Activated CD4-positive, alpha-beta T cell treated with anti-CD3 and anti-CD28 coated beads, Interleukin-2, Interleukin-6, amounts not matched to agents 100 ng/mL and 50 ng/mL, durations not matched to agents 16 hours and 8 hours (primary cell): ENCODE results near the gene TCOF1.
A peak's percentile ranks its signal among the peaks of the same experiment; 100 is the strongest.

Source experiments
- DNase-seq: peaks from one replicate; pipeline ENCODE4 v3.0.0-alpha.2; 2020

The TCOF1 gene

DNA sequence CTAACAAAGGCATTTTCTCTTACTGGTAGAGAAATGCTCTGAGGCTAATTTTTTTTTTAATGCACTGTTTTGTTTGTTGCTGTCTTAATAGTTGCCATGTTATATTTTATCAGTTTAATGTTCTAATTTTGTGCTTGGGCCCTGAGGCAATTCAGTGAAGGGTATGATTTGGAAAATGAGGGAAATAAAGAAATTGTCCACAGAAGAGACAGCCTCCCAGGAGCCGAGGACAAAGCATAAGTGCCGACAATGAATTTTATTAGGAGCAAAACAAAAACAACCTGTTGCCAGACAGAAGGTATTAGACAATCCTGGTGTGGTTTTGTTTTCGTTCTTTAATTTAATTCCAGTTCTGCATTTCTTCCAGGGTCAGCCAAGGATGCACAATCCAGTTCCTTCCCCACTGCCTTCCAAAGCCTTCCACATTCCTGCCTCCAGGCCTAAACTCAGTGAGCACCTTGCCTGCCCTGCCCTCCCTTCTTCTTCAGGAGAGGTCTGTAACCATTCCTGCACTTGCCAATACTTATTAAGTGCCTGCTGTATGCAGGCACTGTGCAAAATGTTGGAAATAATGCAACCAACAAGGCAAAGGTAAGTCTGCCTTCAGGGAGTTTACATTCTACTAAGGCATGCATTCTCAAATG, 4.3 kb upstream of the TCOF1 start:
- no peak for DNase-seq

DNA sequence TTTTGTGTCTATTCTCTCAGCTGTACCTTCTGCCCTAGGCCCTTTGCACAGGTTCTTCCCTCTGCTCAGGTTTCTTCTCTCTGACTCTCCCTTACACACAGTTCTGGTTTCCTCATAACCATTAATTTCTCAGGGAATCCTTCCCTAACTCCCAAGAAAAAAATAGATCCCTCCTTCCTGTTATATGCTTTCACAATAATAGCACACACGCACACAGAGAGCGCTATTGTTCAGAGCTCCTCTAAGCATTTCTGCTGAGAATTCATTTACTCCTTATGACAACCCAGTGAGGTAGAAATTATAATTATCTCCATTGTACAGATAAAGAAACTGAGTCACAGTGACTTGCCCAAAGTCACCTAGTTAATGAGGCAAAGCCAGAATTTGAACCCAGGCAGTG, 1.7 kb upstream of the TCOF1 start:
- DNase-seq = no peak

- no peak for DNase-seq
These were observed 762 bp upstream of the TCOF1 start for GRCh38 chr5:150356575-150357294.

GRCh38 chr5:150358261-150359095, 981 bp downstream of the TCOF1 start:
- DNase-seq = peak; percentile 26

- DNase-seq = no peak
These were observed 3.8 kb downstream of the TCOF1 start for GRCh38 chr5:150361301-150361700.

DNA sequence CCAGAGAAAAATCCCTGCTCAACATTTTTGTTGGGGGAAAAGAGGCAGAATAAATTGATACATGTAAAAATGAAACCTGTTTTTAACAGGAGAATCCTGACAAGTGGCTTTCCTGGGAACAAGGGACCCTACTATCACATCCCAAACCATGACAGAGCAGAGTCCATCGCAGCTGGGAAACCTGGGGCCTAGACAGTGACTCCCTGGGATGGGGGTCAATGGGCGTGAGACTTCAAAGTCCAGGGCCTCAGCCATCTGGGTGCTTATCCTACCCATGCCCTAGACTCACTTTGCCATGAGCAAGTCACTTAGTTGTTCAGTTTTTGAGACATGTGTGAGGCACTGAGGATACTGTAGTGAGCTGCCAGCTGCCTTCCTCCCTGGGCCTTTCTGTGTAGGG, 5.7 kb downstream of the TCOF1 start:
- DNase-seq = no peak

DNA sequence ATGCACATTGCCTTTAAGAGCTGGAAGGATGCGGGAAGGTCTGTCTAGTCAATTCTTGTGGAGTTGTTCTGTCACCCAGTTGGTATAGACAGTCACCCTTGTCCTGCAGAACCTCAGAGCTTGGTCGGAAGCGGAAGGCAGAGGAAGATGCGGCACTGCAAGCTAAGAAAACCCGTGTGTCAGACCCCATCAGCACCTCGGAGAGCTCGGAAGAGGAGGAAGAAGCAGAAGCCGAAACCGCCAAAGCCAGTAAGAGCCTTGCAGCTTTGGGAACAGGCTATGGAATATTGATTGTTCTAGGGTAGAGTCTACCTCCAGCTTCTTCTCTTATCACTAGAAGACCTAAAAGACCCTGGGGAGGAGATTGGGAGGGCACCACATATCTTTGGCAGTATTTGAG, 6.5 kb downstream of the TCOF1 start:
- no peak for DNase-seq

DNA sequence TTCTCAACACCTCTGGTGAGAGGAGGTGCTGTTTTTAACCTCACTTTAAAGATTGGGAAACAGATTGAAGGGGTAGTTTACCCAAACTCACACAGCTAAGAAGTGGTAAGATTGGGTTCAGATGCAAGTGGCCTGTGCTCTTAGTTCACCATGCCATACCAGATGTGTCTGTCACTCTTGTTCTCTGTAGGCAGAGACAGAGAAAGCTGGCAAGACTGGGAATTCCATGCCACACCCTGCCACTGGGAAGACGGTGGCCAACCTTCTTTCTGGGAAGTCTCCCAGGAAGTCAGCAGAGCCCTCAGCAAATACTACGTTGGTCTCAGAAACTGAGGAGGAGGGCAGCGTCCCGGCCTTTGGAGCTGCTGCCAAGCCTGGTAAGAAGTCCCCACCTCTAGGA, 11.0 kb downstream of the TCOF1 start:
- DNase-seq = no peak

DNA sequence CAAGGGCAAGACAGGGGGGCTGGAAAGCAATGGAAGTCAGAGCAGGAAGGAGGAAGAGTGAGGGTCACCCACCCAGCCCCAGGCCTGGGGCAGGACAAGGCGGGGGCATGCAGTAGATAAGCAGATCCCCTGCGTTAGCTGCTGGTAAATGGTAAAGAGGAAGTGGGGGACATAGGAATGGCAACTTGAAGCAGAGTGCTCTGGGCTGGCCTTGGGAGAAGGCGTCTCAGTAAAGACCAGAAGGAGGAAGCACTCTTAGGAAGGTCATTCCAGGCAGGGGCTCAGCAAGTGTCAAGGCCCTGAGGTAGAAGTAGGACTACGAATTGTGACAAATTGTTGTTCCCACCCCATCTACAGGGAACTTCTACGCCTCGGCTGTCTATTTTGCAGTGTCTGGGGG, 15.1 kb downstream of the TCOF1 start:
- no peak for DNase-seq

GRCh38 chr5:150374651-150375050, 17.2 kb downstream of the TCOF1 start:
- no peak for DNase-seq

DNA sequence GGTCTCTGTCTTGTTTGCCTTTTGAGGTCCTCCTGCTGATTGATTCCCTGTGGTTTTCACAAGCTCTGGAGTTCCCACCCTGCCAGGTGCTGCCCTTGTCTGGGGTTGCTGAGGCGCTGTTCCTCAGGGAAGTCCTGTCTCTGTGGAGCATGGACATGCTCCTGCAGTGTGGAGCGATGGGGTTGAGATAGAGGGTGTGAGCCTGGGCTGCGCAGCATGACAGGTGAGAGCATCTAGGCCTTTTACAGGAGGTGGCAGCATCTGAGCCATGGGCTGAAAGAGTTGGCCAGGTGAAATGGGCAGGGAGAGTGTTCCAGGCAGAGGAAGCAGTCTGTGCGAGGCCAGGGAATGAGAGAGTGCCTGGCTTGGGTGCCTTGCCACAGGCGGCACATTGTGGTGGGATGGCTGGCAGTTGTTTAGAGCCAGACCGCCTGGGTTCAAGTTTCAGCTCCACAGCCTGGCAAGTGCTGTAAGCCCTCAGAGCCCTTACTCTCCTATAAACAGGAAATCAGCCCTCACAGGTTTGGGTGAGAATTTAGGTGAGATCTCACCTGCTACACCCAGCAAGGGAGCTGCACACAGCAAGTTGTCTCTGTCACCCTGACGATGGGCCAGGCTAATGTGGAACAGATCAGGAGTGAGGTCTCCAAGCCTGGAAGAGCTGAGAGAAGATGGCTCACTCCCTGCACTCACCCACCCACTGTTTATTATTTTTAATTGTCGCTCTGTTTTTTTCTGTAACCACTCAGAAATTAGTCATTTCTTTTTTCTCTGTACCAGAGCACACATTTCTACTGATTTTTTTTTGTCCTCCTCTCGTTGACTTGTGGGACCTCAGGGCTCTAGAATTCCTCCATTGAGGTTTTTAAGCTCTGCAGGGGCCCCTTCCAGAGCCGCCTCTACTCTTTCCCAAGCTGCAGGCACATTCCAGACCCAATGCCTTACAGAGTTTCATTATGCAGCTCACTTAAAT, 19.6 kb downstream of the TCOF1 start:
- DNase-seq = no peak

- DNase-seq = no peak
These were observed 20.6 kb downstream of the TCOF1 start for GRCh38 chr5:150377964-150378694.

DNA sequence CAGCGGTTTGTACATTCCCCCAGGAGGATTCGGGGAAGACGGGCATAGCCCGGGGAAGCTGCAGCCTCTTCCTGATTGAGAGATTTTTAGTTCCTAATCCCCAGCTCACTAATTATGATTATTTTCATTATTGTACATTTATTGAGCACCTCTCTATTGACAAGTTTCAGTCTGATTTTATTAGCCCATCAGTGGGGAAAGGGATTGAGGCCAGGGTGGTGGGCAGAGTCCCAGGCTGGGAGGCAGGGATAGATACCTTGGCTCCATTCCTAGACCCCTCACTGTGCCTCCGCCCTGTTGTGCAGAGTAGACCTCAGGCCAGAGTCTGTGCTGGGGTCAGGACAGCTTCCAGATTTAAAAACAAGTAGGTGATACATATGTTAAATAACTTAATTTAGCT, 27.2 kb downstream of the TCOF1 start:
- no peak for DNase-seq

- no peak for DNase-seq
These were observed 28.7 kb downstream of the TCOF1 start for GRCh38 chr5:150386024-150386855.

- no peak for DNase-seq
These were observed 32.2 kb downstream of the TCOF1 start for GRCh38 chr5:150389531-150390266.

DNA sequence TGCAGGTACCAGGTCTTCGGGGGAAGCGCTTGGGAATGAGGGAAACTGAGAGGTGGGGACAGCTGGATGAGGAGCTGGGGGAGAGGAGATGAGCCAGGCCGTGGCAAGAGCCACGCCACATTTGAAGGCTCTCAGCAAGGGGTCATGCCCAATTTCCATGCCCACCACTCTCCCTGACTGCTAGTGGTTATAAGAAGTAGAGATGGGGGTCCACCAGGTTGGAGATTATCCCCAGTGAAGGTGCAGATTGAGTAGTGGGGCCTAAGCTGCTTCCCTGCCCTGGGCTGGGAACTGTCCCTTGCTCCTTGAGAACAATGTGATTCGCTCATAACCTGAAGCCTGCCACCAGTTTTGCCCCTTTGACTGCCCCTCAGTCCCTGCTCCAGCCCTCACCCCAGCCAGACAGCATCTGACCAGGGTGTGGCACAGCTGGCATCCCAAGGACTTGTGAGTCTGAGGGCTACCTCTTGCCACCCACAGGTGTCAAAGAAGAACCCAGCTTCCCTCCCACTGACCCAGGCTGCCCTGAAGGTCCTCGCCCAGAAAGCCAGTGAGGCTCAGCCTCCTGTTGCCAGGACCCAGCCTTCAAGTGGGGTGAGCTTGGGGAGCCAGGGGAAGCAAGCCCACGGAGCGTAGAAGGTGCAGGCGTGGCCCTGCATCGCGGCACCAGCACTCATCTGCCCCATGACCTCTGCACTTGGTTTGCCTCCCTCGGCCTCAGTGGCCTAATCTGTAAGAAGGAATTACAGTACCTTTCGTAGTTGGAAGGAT, 33.8 kb downstream of the TCOF1 start:
- no peak for DNase-seq

DNA sequence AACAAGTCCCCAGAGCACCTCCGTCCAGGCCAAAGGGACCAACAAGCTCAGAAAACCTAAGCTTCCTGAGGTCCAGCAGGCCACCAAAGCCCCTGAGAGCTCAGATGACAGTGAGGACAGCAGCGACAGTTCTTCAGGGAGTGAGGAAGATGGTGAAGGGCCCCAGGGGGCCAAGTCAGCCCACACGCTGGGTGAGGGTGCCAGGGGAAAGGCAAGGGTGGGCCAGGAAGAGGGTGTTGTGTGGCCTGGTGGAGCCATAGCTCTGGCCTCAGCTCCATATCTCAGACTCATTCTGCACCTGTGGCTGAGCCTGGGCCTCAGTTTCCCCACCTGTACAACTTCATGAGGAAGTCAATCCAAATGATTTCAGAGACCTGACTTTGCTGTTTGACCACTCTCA, 34.5 kb downstream of the TCOF1 start:
- no peak for DNase-seq

- no peak for DNase-seq
These were observed 35.2 kb downstream of the TCOF1 start for GRCh38 chr5:150392680-150393079.

- DNase-seq = no peak
These were observed 35.7 kb downstream of the TCOF1 start for GRCh38 chr5:150393096-150393645.
